SK-N-SH treated with all-trans-retinoic acid at 6 μM for 48 hours (cell line): ENCODE measurements around the gene INSR.

Experiments
- ARNTL ChIP-seq: fragments of 450-650 bp; formaldehyde crosslinking; IDR thresholded peaks from 2 replicates; pipeline ENCODE4 v1.5.0; 2020; ENCODE audit warnings: low read depth, mild to moderate bottlenecking, moderate library complexity, borderline replicate concordance
- BACH2 ChIP-seq: fragments of 250-450 bp; sonication (Bioruptor Pico); IDR thresholded peaks from 2 replicates; pipeline ENCODE4 v1.9.0; 2021; ENCODE audit warnings: mild to moderate bottlenecking, borderline replicate concordance
- CREB5 ChIP-seq: fragments of 250-450 bp; sonication (Bioruptor Pico); IDR thresholded peaks from 2 replicates; pipeline ENCODE4 v1.5.1; 2020; ENCODE audit warnings: low read depth, mild to moderate bottlenecking, moderate library complexity
- CSRNP3 ChIP-seq: fragments of 250-450 bp; sonication (Bioruptor Pico); IDR thresholded peaks from 2 replicates; pipeline ENCODE4 v1.5.1; 2021; ENCODE audit warnings: mild to moderate bottlenecking, moderate library complexity
- ISL1 ChIP-seq: fragments of 250-450 bp; sonication (Bioruptor Pico); IDR thresholded peaks from 2 replicates; pipeline ENCODE4 v2.1.2; 2022; ENCODE audit warnings: mild to moderate bottlenecking, moderate library complexity
- OSR1 ChIP-seq: fragments of 250-450 bp; sonication (Bioruptor Pico); IDR thresholded peaks from 2 replicates; pipeline ENCODE4 v1.8.0; 2022; ENCODE audit warnings: moderate library complexity, mild to moderate bottlenecking, inconsistent platforms
- PATZ1 ChIP-seq: fragments of 250-450 bp; sonication (Bioruptor Pico); IDR thresholded peaks from 2 replicates; pipeline ENCODE4 v1.8.0; 2020; ENCODE audit warnings: mild to moderate bottlenecking, moderate library complexity, borderline replicate concordance
- RARB ChIP-seq: fragments of 250-450 bp; sonication (Bioruptor Pico); IDR thresholded peaks from 2 replicates; pipeline ENCODE4 v1.8.0; 2021; ENCODE audit warnings: mild to moderate bottlenecking, moderate library complexity
- SNAI2 ChIP-seq: fragments of 250-450 bp; sonication (Bioruptor Pico); IDR thresholded peaks from 2 replicates; pipeline ENCODE4 v1.5.0; 2020; ENCODE audit warnings: mild to moderate bottlenecking, moderate library complexity
- TCF4 ChIP-seq: fragments of 250-450 bp; sonication (Bioruptor Pico); IDR thresholded peaks from 2 replicates; pipeline ENCODE4 v1.8.0; 2021; ENCODE audit warnings: mild to moderate bottlenecking, moderate library complexity, borderline replicate concordance
- TSHZ2 ChIP-seq: fragments of 250-450 bp; sonication (Bioruptor Pico); IDR thresholded peaks from 2 replicates; pipeline ENCODE4 v1.5.0; 2020; ENCODE audit warnings: mild to moderate bottlenecking, moderate library complexity
- ZFP3 ChIP-seq: fragments of 250-450 bp; sonication (Bioruptor Pico); IDR thresholded peaks from 2 replicates; pipeline ENCODE4 v1.5.0; 2020; ENCODE audit warnings: mild to moderate bottlenecking, moderate library complexity
- ZFP30 ChIP-seq: fragments of 450-650 bp; formaldehyde crosslinking; IDR thresholded peaks from 2 replicates; pipeline ENCODE4 v1.5.0; 2022; ENCODE audit warnings: mild to moderate bottlenecking, moderate library complexity
- ZNF8 ChIP-seq: fragments of 450-650 bp; formaldehyde crosslinking; IDR thresholded peaks from 2 replicates; pipeline ENCODE4 v1.5.0; 2020; ENCODE audit warnings: mild to moderate bottlenecking, moderate library complexity

GRCh38 chr19:7194566-7194965 is 99.6 kb downstream of the INSR start:
- TF ChIP-seq TCF4 (no peak), ZNF8 (no peak), PATZ1 (no peak), ISL1 (CRISPR knock-in tag) (no peak), ARNTL (CRISPR knock-in tag) (no peak), RARB (CRISPR knock-in tag) (no peak), CSRNP3 (no peak), ZFP30 (no peak), BACH2 (no peak), TSHZ2 (CRISPR knock-in tag) (no peak), SNAI2 (CRISPR knock-in tag) (no peak), CREB5 (CRISPR knock-in tag) (no peak), OSR1 (CRISPR knock-in tag) (no peak), ZFP3 (CRISPR knock-in tag) (no peak)
